KBM-7 (cell line): ENCODE data around the gene ABCB4.
A peak's percentile ranks its signal among the peaks of the same experiment; 100 is the strongest.

Source experiments
- DNase-seq: peaks from one replicate; pipeline ENCODE4 v3.0.0-alpha.2; 2015
- in situ Hi-C: fragments of 300-500 bp; cut with MboI; formaldehyde crosslinking; loops from 2 replicates; pipeline ENCODE4 v1.14.3; 2020; ENCODE audit warnings: low sequenced_read_pairs, low pct_unique_long_range_greater_than_20kb, mixed read lengths

ABCB4 gene

DNA sequence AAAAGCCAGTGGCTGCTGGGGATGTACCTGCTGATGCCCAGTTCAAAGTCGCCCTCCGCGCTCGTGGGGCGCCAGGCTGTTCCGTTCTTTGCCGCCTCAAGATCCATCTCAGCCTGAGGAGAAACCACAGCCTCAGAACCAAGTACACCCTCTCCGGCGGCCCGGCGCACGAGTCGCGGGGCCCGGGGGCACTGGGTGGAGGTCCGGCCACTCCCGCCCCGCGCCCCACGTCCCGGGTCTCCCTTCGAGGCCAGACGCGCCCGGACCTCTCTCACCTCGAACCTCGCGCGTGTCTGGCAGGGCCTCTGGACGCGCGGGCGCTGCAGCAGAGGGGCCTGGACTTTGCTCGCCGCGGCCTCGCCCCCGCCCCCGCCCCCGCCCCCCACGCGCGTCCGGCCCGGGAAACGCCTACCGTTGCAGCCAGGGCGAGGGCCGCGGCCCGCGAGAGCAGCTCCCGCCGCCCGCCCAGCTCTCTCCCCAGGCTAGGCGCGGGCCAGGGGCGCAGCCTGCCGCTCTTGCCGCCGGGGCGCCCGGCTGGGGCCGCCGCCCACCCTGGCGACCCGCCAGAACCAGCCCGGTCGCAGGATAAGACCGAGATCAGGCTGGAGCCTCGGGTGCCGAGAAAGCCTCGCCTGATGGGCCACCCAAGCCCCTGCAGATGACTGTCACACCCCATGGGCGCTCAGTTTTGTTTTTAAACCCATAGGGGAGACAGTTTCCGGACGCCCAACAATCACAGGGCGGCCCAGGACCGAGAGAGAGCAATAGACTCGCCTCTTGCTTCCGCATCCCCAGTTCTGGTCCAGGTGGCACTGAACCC is at the start of gene ABCB4:
TSS of gene ABCB4 (minus strand) at position 322 of the 820 bp plus-strand sequence. CDS start at position 107, 215 bp downstream.
- in situ Hi-C loops: no loop called here
- no peak for DNase-seq

DNA sequence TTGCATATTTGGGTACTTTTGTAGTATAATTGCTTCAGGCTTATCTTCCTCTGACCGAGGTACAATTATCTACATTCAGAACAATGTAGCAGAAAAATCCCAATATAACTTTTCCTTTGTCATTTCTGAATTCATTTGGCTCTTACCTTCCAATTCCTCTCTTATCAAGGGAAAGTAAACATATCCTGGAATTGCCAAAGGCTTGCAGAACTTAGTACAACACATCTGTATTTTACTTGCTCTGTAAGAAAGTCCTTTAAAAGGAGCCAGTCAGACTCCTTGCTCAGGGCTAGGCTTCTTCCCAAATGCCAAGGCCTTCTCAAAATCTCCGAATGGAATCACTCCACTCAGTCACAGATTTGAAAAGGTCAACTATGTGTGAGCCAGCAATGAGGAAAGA is 43.3 kb upstream of the ABCB4 start:
- DNase-seq: no peak
- in situ Hi-C loops: loop anchor here (25.0 kb wide), 1 partner anchor 206 kb away; no protein-coding TSS in a partner anchor

DNA sequence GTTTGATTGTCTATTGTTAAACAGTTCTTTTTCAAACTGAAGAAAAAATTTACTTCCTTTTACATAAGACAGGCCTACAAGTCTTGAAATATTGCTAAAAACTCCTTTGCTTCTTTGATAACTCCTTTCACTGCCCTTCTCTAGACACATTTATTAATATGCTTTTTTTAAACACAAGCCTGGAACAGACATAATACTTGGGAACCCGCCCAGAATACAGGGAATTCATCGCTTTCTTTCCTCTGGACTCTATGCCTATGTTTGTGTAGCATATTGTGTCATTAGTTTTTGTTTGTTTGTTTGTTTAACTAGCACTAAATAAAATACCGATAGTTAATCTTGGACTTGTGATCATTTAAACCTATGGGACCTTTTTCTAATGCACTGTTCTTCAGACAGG is 42.4 kb upstream of the ABCB4 start:
- in situ Hi-C loops: loop anchor here (25.0 kb wide), 1 partner anchor 206 kb away; no protein-coding TSS in a partner anchor
- DNase-seq: no peak

- in situ Hi-C loops: loop anchor here (25.0 kb wide), 1 partner anchor 205 kb away; no protein-coding TSS in a partner anchor
- no peak for DNase-seq
These were observed 41.8 kb upstream of the ABCB4 start for GRCh38 chr7:87517136-87517815.

GRCh38 chr7:87513735-87514335 is 38.4 kb upstream of the ABCB4 start:
- DNase-seq: no peak
- in situ Hi-C loops: loop anchor here (25.0 kb wide), 1 partner anchor 202 kb away; no protein-coding TSS in a partner anchor

- in situ Hi-C loops: loop anchor here (25.0 kb wide), 1 partner anchor 201 kb away; no protein-coding TSS in a partner anchor
These were observed 37.4 kb upstream of the ABCB4 start for GRCh38 chr7:87512906-87513305.

DNA sequence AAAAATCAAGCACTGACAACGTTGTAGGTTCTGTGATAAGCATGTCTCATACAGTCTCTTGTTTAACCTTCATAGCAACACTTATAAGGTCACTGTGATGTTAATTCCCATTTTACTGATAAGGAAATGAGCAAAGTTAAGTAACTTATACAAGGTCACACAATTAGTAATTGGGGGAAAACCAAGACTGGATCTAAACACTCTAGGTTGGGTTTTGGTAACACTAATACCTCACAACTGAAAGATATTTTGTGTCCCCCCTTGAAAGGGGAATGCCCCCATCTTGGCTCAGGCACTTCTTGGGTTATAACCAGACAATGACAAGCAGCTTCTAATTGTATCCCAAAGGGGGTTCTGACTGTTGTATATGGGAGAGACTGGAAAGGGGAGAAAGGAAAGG is 36.0 kb upstream of the ABCB4 start:
- DNase-seq: no peak
- in situ Hi-C loops: loop anchor here (25.0 kb wide), 1 partner anchor 199 kb away; no protein-coding TSS in a partner anchor

More at GRCh38 chr7:87512906-87513305, 37.4 kb upstream of the ABCB4 start:
- DNase-seq: no peak

DNA sequence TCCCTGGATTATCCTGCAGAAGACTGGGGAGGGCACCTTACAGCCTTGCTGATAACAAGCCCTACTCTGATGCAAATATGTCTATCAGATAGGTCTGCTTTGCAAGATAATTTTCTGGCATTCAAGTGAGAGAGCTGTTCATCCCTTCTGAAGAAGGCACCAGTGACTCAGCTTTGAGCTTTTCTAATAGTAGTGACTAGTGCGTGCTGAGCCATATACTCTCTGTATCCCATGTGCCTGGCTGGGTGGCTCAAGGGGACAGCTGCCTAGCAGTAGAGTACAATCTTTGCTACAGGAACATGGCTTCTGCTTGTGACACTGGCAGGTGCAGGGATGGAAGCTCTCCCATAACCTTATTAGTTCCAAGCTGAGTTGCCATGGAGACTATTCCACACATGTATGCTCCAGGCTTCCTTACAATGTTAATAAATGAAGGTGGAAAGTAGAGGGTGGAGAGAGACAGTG is 35.0 kb upstream of the ABCB4 start:
- DNase-seq: no peak
- in situ Hi-C loops: loop anchor here (25.0 kb wide), 1 partner anchor 198 kb away; no protein-coding TSS in a partner anchor

GRCh38 chr7:87507446-87507845 is 32.0 kb upstream of the ABCB4 start:
- in situ Hi-C loops: loop anchor here (25.0 kb wide), 1 partner anchor 195 kb away; no protein-coding TSS in a partner anchor
- DNase-seq: peak; percentile 6

DNA sequence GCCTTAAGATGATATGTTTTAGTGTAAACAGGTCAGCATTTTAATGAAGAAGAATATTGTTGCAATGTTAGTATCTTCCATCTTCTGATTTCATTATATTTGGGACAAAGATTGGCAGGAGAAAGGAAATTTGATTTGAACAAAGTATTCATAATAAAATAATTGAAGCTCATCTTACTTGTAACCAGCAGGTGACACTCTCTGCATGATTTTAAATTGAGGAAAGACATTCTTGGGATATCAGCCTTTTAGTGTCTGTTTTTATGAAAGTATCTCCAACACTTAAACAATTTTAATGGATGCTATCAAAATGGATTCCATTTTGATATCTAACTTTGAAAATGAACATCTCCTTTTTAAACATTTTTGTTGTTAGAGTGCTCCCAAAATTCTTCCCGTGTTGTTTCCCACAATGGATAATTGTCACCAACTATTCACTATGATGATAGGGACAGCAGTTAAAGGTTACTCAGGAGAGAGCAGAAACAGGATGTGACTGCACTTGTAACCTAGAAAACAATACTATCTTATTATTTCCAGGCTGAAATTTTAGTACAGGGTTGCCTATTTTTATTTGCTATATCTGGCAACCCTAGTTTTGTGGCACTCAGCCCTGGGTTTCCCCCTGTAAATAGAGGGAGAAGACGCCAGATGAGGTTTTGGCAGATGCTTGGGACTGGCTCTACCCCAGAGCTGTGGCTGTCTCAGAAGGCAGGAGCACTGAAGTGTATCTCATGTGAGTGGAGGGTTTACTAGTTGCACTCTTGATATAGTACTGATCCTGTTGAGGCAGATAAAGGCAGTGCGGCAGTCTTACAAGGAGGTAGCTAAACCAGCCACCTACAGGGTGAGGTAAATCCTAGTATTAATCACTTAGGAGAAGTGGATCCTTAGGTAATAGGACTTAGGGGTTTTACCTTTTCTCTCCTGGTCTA is 31.0 kb upstream of the ABCB4 start:
- in situ Hi-C loops: loop anchor here (25.0 kb wide), 1 partner anchor 194 kb away; no protein-coding TSS in a partner anchor
- peak; percentile 11 for DNase-seq

DNA sequence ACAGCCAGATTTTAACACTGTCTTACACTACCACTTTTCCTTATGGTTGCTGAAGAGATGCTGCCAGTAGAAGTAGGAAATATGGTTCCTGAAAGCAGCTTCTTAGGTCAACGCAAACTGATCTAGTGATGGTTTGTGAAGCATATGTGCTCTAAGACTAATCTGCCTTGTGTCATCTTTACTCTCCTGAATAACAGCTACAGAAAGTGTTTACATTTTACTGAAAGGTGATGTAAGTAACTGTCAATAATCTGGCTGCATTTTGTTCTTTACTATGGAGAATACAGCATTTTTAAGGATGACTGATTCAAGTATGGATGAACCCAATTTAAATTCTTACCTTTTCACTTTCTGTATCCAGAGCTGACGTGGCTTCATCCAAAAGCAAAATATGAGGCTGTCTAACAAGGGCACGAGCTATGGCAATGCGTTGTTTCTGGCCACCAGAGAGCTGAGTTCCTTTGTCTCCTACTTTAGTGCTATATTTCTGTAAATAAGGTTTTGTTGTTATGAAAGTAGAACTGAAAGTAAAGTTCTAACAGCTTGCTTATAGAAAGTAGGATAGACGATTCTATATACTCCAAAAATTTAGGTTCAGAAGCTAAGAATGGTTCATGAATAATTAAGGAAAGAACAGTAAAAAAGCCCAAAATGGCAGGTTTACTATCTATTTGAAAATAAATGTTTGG is 30.2 kb upstream of the ABCB4 start:
- in situ Hi-C loops: loop anchor here (25.0 kb wide), 1 partner anchor 193 kb away; no protein-coding TSS in a partner anchor

GRCh38 chr7:87505122-87505521 is 29.6 kb upstream of the ABCB4 start:
- DNase-seq: no peak
- in situ Hi-C loops: loop anchor here (25.0 kb wide), 1 partner anchor 193 kb away; no protein-coding TSS in a partner anchor

More for the DNA sequence above, 30.2 kb upstream of the ABCB4 start:
- DNase-seq: no peak

GRCh38 chr7:87499494-87499893 is 24.0 kb upstream of the ABCB4 start:
- in situ Hi-C loops: no loop called here
- DNase-seq: no peak

GRCh38 chr7:87498893-87499292 is 23.4 kb upstream of the ABCB4 start:
- in situ Hi-C loops: no loop called here
- DNase-seq: no peak

DNA sequence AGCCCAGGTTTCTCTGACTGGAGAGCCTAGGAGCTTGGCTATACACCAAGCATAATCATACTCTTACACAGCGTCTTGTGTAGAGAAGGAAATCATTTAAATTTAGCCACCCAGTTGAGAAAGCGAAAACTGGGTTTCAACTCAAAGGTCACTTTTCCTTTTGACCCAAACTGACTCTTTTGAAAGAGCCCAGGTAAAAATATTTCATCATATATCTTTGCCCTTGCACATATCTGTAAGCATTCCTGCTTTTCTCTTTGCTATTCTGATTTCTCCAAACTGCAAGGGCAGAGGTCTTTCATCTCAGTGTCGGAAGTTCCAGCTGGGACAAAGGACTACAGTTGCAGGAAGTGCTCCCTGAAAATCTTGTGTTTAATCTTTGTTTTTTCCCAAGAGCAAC is 22.0 kb upstream of the ABCB4 start:
- in situ Hi-C loops: no loop called here
- DNase-seq: no peak

- in situ Hi-C loops: no loop called here
- no peak for DNase-seq
These were observed 19.9 kb upstream of the ABCB4 start for GRCh38 chr7:87495366-87495765.

DNA sequence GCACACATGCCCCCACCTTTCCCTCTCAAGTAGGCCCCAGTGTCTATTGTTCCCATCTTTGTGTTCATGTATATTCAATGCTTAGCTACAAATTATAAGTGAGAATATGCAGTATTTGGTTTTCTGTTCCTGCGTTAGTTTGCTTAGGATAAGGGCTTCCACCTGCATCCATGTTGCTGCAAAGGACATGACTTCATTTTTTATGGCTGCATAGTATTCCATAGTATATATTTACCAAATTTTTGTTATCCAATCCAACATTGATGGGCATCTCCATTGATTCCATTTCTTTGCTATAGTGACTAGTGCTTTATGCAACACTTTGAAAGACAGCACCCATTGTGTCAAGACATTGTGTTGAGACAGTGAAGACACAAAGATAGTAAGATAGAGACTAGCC is 19.0 kb upstream of the ABCB4 start:
- in situ Hi-C loops: no loop called here

GRCh38 chr7:87483131-87483530 is 7.7 kb upstream of the ABCB4 start:
- in situ Hi-C loops: no loop called here
- no peak for DNase-seq

More for the DNA sequence above, 19.0 kb upstream of the ABCB4 start:
- no peak for DNase-seq
